OCI-LY7 (cell line): ENCODE data around the gene FRMPD1. TPM values are rescaled to one million over a fixed set of nuclear protein-coding genes. Genes with fewer than 3 reads are reported as not detected.

Source experiments
- BruUV-seq: library from RNA; stranded (reverse); fragments of 400-500 nt; replicated peaks from 2 replicates; lab custom pipeline; 2021; lab: Mats Ljungman, UMichigan
- CTCF ChIA-PET: fragments of 300-600 bp; sonication (Branson Sonifier 250); formaldehyde crosslinking; loops from one replicate; lab custom pipeline; 2022; ENCODE audit warnings: antibody characterized with exemption; ENCODE audit not compliant: unreplicated experiment; lab: Charles Lee
- POLR2A ChIA-PET: fragments of 300-600 bp; sonication (Branson Sonifier 250); formaldehyde crosslinking; loops from one replicate; lab custom pipeline; 2022; ENCODE audit warnings: antibody characterized with exemption; lab: Charles Lee
- DNase-seq: peaks from one replicate; pipeline ENCODE4 v3.0.0-alpha.2; 2015; ENCODE audit warnings: low spot score
- H2AFZ ChIP-seq: fragments of 200-600 bp; sonication (generic), shearing (Covaris generic); 2 replicates; pipeline ENCODE4 v1.6.1; 2014; ENCODE audit warnings: mild to moderate bottlenecking, antibody characterized with exemption, low read length, moderate library complexity
- H3K27ac ChIP-seq: fragments of 200-600 bp; sonication (generic); 2 replicates; pipeline ENCODE4 v1.5.1; 2014; ENCODE audit warnings: mixed run types, low read depth, mild to moderate bottlenecking, moderate library complexity, low read length, inconsistent platforms; ENCODE audit not compliant: poor library complexity, severe bottlenecking
- H3K36me3 ChIP-seq: fragments of 200-600 bp; sonication (generic); 2 replicates; pipeline ENCODE4 v1.6.1; 2014; ENCODE audit warnings: mild to moderate bottlenecking, antibody characterized with exemption, low read length, moderate library complexity, mixed read lengths; ENCODE audit not compliant: insufficient read depth
- H3K4me1 ChIP-seq: fragments of 200-600 bp; sonication (generic); 2 replicates; pipeline ENCODE4 v1.5.1; 2014; ENCODE audit warnings: mild to moderate bottlenecking, low read length; ENCODE audit not compliant: insufficient read depth, poor library complexity, severe bottlenecking
- H3K4me2 ChIP-seq: fragments of 200-600 bp; sonication (generic); 2 replicates; pipeline ENCODE4 v1.6.1; 2014; ENCODE audit warnings: mild to moderate bottlenecking, low read length
- H3K4me3 ChIP-seq: fragments of 200-600 bp; sonication (generic); 2 replicates; pipeline ENCODE4 v1.5.1; 2014; ENCODE audit warnings: mild to moderate bottlenecking, low read depth, low read length; ENCODE audit not compliant: poor library complexity, severe bottlenecking
- H3K79me2 ChIP-seq: fragments of 200-600 bp; sonication (generic); 2 replicates; pipeline ENCODE4 v1.6.1; 2016; ENCODE audit warnings: low read depth, mild to moderate bottlenecking, low read length, moderate library complexity, mixed read lengths; ENCODE audit not compliant: insufficient read depth
- H3K9me2 ChIP-seq: fragments of 200-600 bp; sonication (generic); 2 replicates; pipeline ENCODE4 v1.6.1; 2016; ENCODE audit warnings: mild to moderate bottlenecking, low read length, mixed read lengths; ENCODE audit not compliant: insufficient read depth
- H3K9me3 ChIP-seq: fragments of 200-600 bp; sonication (generic); 2 replicates; pipeline ENCODE4 v1.6.1; 2014; ENCODE audit warnings: mild to moderate bottlenecking, mixed run types, low read length, mixed read lengths
- H4K20me1 ChIP-seq: fragments of 200-600 bp; sonication (generic); 2 replicates; pipeline ENCODE4 v1.6.1; 2014; ENCODE audit warnings: mild to moderate bottlenecking, antibody characterized with exemption, low read length, moderate library complexity, mixed read lengths; ENCODE audit not compliant: insufficient read depth
- EZH2phosphoT487 ChIP-seq: fragments of 200-600 bp; sonication (generic); IDR thresholded peaks from 2 replicates; pipeline ENCODE4 v1.6.1; 2018; ENCODE audit warnings: low read depth, borderline replicate concordance, mild to moderate bottlenecking, mixed run types, antibody characterized with exemption, low read length, moderate library complexity, mixed read lengths
- intact Hi-C: fragments of 100-400 bp; cut with micrococcal nuclease; formaldehyde crosslinking; loops from one replicate; pipeline ENCODE4 v1.10.0; 2022; ENCODE audit not compliant: unreplicated experiment
- total RNA-seq, 2 experiments: library from RNA; depleted of rRNA in 1 of 2; stranded (reverse); fragments of >200 nt in 1 of 2; shearing (Covaris generic) in 1 of 2; gene quantifications; 2 replicates each; pipeline ENCODE4 v1.2.3, GENCODE V29; 2014 to 2022
- TF ChIP-seq, protein P1 (sequence below): fragments of 200-600 bp; sonication (generic); conservative IDR thresholded peaks from 2 replicates; pipeline ENCODE4 v1.5.1; 2014; ENCODE audit warnings: mild to moderate bottlenecking, antibody characterized with exemption, low read length, moderate library complexity, mixed read lengths

Gene FRMPD1
- total RNA-seq, 2 experiments from 2014 or later: not detected

GRCh38 chr9:37668116-37668601 lies 17.4 kb downstream of the FRMPD1 start:
- H3K27ac ChIP-seq: no peak overlapping the region
- ChIA-PET CTCF (interaction anchor here (0.8 kb wide), 1 partner anchor 54 kb away, joined by 3 read pairs; no protein-coding TSS in a partner anchor), POLR2A (interaction anchor here (0.8 kb wide), 1 partner anchor 278 kb away, joined by 3 read pairs; no protein-coding TSS in a partner anchor)
- no peaks in the 10 kb centered on the region for H3K9me2 ChIP-seq
- no peaks in the 10 kb centered on the region for H3K36me3 ChIP-seq
- TF ChIP-seq EZH2phosphoT487: no peak
- TF ChIP-seq, protein P1, sequence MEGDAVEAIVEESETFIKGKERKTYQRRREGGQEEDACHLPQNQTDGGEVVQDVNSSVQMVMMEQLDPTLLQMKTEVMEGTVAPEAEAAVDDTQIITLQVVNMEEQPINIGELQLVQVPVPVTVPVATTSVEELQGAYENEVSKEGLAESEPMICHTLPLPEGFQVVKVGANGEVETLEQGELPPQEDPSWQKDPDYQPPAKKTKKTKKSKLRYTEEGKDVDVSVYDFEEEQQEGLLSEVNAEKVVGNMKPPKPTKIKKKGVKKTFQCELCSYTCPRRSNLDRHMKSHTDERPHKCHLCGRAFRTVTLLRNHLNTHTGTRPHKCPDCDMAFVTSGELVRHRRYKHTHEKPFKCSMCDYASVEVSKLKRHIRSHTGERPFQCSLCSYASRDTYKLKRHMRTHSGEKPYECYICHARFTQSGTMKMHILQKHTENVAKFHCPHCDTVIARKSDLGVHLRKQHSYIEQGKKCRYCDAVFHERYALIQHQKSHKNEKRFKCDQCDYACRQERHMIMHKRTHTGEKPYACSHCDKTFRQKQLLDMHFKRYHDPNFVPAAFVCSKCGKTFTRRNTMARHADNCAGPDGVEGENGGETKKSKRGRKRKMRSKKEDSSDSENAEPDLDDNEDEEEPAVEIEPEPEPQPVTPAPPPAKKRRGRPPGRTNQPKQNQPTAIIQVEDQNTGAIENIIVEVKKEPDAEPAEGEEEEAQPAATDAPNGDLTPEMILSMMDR: no peak
- no peak overlapping the region for H2AFZ ChIP-seq
- BruUV-seq: no TSS peak
- intact Hi-C loops: no loop called here
- no peaks in the 10 kb centered on the region for H3K4me1 ChIP-seq
- no peaks in the 10 kb centered on the region for H3K9me3 ChIP-seq
- H3K79me2 ChIP-seq: no peaks in the 10 kb centered on the region
- H3K4me2 ChIP-seq: no peak overlapping the region
- H3K4me3 ChIP-seq: no peak overlapping the region
- H4K20me1 ChIP-seq: no peaks in the 10 kb centered on the region
- no peak for DNase-seq

DNA sequence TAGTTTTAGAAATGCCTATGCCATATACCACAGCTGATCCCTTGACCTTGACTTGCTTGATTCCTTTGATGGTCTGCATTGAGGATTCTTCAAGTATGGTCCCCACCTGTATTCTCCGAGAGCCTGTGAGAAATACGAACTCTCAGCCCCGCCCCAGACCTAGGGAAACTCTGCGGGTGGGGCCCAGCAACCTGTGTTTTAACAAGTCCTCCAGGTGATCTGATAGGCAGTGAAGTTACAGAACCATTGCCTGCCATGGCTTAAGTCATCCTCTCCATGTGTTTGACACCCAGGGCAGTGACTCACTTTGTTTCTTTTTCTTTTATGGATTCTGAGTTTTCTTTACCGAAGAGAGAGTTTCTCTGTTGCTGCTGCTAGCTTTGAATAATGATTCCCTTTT lies 18.5 kb downstream of the FRMPD1 start:
- CTCF ChIA-PET: no interaction called here
- H3K9me2 ChIP-seq: no peaks in the 10 kb centered on the region
- no peaks in the 10 kb centered on the region for H3K36me3 ChIP-seq
- TF ChIP-seq EZH2phosphoT487: no peak
- TF ChIP-seq, protein P1: no peak
- H4K20me1 ChIP-seq: no peaks in the 10 kb centered on the region
- no peak overlapping the region for H3K4me3 ChIP-seq
- intact Hi-C loops: no loop called here
- no peak for DNase-seq
- H3K4me1 ChIP-seq: no peaks in the 10 kb centered on the region
- H2AFZ ChIP-seq: no peak overlapping the region
- H3K9me3 ChIP-seq: no peaks in the 10 kb centered on the region
- POLR2A ChIA-PET: interaction anchor here (0.6 to 0.7 kb wide), 2 partner anchors 100 to 456 kb away, joined by 4 read pairs; no protein-coding TSS in a partner anchor
- H3K4me2 ChIP-seq: no peak overlapping the region
- no peak overlapping the region for H3K27ac ChIP-seq
- no TSS peak for BruUV-seq
- H3K79me2 ChIP-seq: no peaks in the 10 kb centered on the region

DNA sequence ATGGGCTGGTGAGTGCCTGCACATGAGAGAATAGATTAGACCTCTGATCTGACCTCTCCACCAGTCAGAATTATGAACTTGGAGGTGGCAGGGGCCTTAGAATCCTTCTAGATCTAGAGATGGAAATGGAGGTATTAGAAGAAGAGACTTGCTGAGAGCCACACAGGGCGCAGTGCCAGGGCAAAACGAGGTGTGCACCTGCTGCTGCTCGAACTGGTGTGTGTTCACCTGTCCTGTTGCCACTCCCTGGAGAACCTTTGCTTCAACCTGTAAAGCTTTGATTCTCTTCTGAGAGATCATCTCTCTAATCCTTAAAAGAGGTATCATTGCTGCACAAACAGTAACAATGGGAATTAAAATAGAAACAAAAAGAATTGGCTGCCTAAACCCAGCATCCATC lies 24.9 kb downstream of the FRMPD1 start:
- H3K9me2 ChIP-seq: no peaks in the 10 kb centered on the region
- ChIA-PET POLR2A (no interaction called here), CTCF (no interaction called here)
- no peaks in the 10 kb centered on the region for H3K36me3 ChIP-seq
- intact Hi-C loops: no loop called here
- no peaks in the 10 kb centered on the region for H3K79me2 ChIP-seq
- H3K9me3 ChIP-seq: no peaks in the 10 kb centered on the region
- H3K4me1 ChIP-seq: no peaks in the 10 kb centered on the region
- H3K4me2 ChIP-seq: no peak overlapping the region
- no peak for DNase-seq
- H2AFZ ChIP-seq: no peak overlapping the region
- no peak overlapping the region for H3K27ac ChIP-seq
- H4K20me1 ChIP-seq: no peaks in the 10 kb centered on the region
- no peak overlapping the region for H3K4me3 ChIP-seq
- BruUV-seq: no TSS peak
- TF ChIP-seq EZH2phosphoT487: no peak
- TF ChIP-seq, protein P1: no peak
